ENCODE measurements around the gene CNIH3.

CNIH3 gene

GRCh38 chr1:224763126-224763775 lies 147.1 kb downstream of the CNIH3 start:
- TF ChIP-seq CTCF (IDR thresholded peaks at IDR 0.05; ENCODE audit: insufficient read depth, low read depth, low read length, missing control alignments), result no peak
- no peak overlapping the region for H3K4me3 ChIP-seq (ENCODE audit: low read length)
- no peak for DNase-seq (ENCODE audit: low read depth)

- H3K4me3 ChIP-seq (ENCODE audit: low read length), result no peak overlapping the region
- no peak for DNase-seq (ENCODE audit: low read depth)
- no peak for TF ChIP-seq CTCF (IDR thresholded peaks at IDR 0.05; ENCODE audit: insufficient read depth, low read depth, low read length, missing control alignments)
These were observed 150.1 kb downstream of the CNIH3 start for GRCh38 chr1:224766266-224766665.

- H3K4me3 ChIP-seq (ENCODE audit: low read length), result no peak overlapping the region
- no peak for DNase-seq (ENCODE audit: low read depth)
- no peak for TF ChIP-seq CTCF (IDR thresholded peaks at IDR 0.05; ENCODE audit: insufficient read depth, low read depth, low read length, missing control alignments)
These were observed 150.9 kb downstream of the CNIH3 start for GRCh38 chr1:224767031-224767430.

GRCh38 chr1:224767676-224768075 lies 151.6 kb downstream of the CNIH3 start:
- no peak overlapping the region for H3K4me3 ChIP-seq (ENCODE audit: low read length)
- TF ChIP-seq CTCF (IDR thresholded peaks at IDR 0.05; ENCODE audit: insufficient read depth, low read depth, low read length, missing control alignments), result no peak
- no peak for DNase-seq (ENCODE audit: low read depth)

- no peak overlapping the region for H3K4me3 ChIP-seq (ENCODE audit: low read length)
- TF ChIP-seq CTCF (IDR thresholded peaks at IDR 0.05; ENCODE audit: insufficient read depth, low read depth, low read length, missing control alignments), result no peak
- DNase-seq (ENCODE audit: low read depth), result no peak
These were observed 152.9 kb downstream of the CNIH3 start for GRCh38 chr1:224768971-224769370.

- DNase-seq (ENCODE audit: low read depth), result no peak
- TF ChIP-seq CTCF (IDR thresholded peaks at IDR 0.05; ENCODE audit: insufficient read depth, low read depth, low read length, missing control alignments), result no peak
- H3K4me3 ChIP-seq (ENCODE audit: low read length), result no peak overlapping the region
These were observed 153.6 kb downstream of the CNIH3 start for GRCh38 chr1:224769452-224770335.

Measured in epithelial cell of esophagus (primary cell).